Measurements from ENCODE around the gene FCGR1A.
"Not testable (repeated sequence)": the region's sequence is repeated elsewhere in the genome, so short reads cannot be mapped to it uniquely, and the experiment has no call there.

GRCh38 chr1:149782600-149782999, at the start of gene FCGR1A:
- not testable (repeated sequence) for TF ChIP-seq ASH1L (IDR thresholded peaks at IDR 0.05; ENCODE audit: borderline replicate concordance, low read depth, partially characterized antibody); ARNT (IDR thresholded peaks at IDR 0.05); ZNF253 (CRISPR knock-in tag; conservative IDR thresholded peaks at IDR 0.05); FOXJ3 (CRISPR knock-in tag; IDR thresholded peaks at IDR 0.05); SMARCA4 (IDR thresholded peaks at IDR 0.05); SP2 (IDR thresholded peaks at IDR 0.05; ENCODE audit: extremely low read depth, low read depth, low read length, poor library complexity, severe bottlenecking); SMAD4 (CRISPR knock-in tag; conservative IDR thresholded peaks at IDR 0.05); DMBX1 (CRISPR knock-in tag; IDR thresholded peaks at IDR 0.05; ENCODE audit: borderline replicate concordance); FOXK1 (CRISPR knock-in tag; IDR thresholded peaks at IDR 0.05; ENCODE audit: borderline replicate concordance); RAD21 (CRISPR knock-in tag; conservative IDR thresholded peaks at IDR 0.05 in 1 of 2, IDR thresholded peaks at IDR 0.05 in 1 of 2); CBFA2T2 (conservative IDR thresholded peaks at IDR 0.05); EP400 (IDR thresholded peaks at IDR 0.05); KAT7 (CRISPR knock-in tag; IDR thresholded peaks at IDR 0.05; ENCODE audit: borderline replicate concordance)

Data from K562 (cell line).